Type B pancreatic cell (in vitro differentiated cells): Measurements from ENCODE around the gene PRKCA. TPM values are rescaled to one million over a fixed set of nuclear protein-coding genes. Genes with fewer than 3 reads are reported as not detected.

Experiments
- DNase-seq: peaks from one replicate; pipeline ENCODE4 v3.0.0; 2021; ENCODE audit warnings: mixed read lengths; ENCODE audit not compliant: unreplicated experiment; ENCODE audit errors: extremely low spot score
- H3K27ac Mint-ChIP-seq: 2 replicates; pipeline ENCODE4 v1.8.0; 2021; ENCODE audit warnings: mild to moderate bottlenecking, mixed read lengths
- H3K27me3 Mint-ChIP-seq: 2 replicates; pipeline ENCODE4 v1.8.0; 2021; ENCODE audit warnings: mixed read lengths
- H3K36me3 Mint-ChIP-seq: 2 replicates; pipeline ENCODE4 v1.8.0; 2021; ENCODE audit warnings: mixed read lengths
- H3K4me1 Mint-ChIP-seq: one replicate; pipeline ENCODE4 v1.8.0; 2021; ENCODE audit warnings: mixed read lengths; ENCODE audit not compliant: unreplicated experiment
- H3K4me3 Mint-ChIP-seq: 2 replicates; pipeline ENCODE4 v1.8.0; 2021; ENCODE audit warnings: mild to moderate bottlenecking, mixed read lengths
- H3K9me3 Mint-ChIP-seq: 2 replicates; pipeline ENCODE4 v1.8.0; 2021; ENCODE audit warnings: mixed read lengths
- CTCF ChIP-seq: fragments of 200-600 bp; sonication (generic); conservative IDR thresholded peaks from 2 replicates; pipeline ENCODE4 v1.5.0; 2021; ENCODE audit warnings: antibody characterized with exemption, mild to moderate bottlenecking
- total RNA-seq: library from RNA; stranded (reverse); gene quantifications from 2 replicates; pipeline ENCODE4 v1.2.1, GENCODE V29; 2021; ENCODE audit warnings: low replicate concordance

The PRKCA gene
- total RNA-seq, 1 donor from 2014 or later, result 16.1 TPM

GRCh38 chr17:66791347-66791746 lies 488.9 kb downstream of the PRKCA start:
- no peaks in the 10 kb centered on the region for H3K9me3 Mint-ChIP-seq
- no peaks in the 10 kb centered on the region for H3K27me3 Mint-ChIP-seq
- DNase-seq, result no peak
- no peaks in the 10 kb centered on the region for H3K36me3 Mint-ChIP-seq
- TF ChIP-seq CTCF, result no peak
- H3K27ac Mint-ChIP-seq, result no peak overlapping the region
- no peak overlapping the region for H3K4me3 Mint-ChIP-seq
- peaks cover 11% of the 10 kb centered on the region for H3K4me1 Mint-ChIP-seq

GRCh38 chr17:66793814-66794213 lies 491.4 kb downstream of the PRKCA start:
- peaks cover 11% of the 10 kb centered on the region for H3K4me1 Mint-ChIP-seq
- TF ChIP-seq CTCF, result no peak
- H3K9me3 Mint-ChIP-seq, result no peaks in the 10 kb centered on the region
- no peak overlapping the region for H3K27ac Mint-ChIP-seq
- no peak for DNase-seq
- no peak overlapping the region for H3K4me3 Mint-ChIP-seq
- H3K27me3 Mint-ChIP-seq, result no peaks in the 10 kb centered on the region
- no peaks in the 10 kb centered on the region for H3K36me3 Mint-ChIP-seq

GRCh38 chr17:66795486-66795885 lies 493.1 kb downstream of the PRKCA start:
- peaks cover 9% of the 10 kb centered on the region for H3K4me1 Mint-ChIP-seq
- TF ChIP-seq CTCF, result no peak
- no peaks in the 10 kb centered on the region for H3K27me3 Mint-ChIP-seq
- H3K9me3 Mint-ChIP-seq, result no peaks in the 10 kb centered on the region
- H3K27ac Mint-ChIP-seq, result no peak overlapping the region
- no peak overlapping the region for H3K4me3 Mint-ChIP-seq
- H3K36me3 Mint-ChIP-seq, result no peaks in the 10 kb centered on the region
- DNase-seq, result no peak

GRCh38 chr17:66799849-66800537 lies 497.6 kb downstream of the PRKCA start:
- TF ChIP-seq CTCF, result no peak
- no peaks in the 10 kb centered on the region for H3K9me3 Mint-ChIP-seq
- H3K36me3 Mint-ChIP-seq, result no peaks in the 10 kb centered on the region
- H3K27ac Mint-ChIP-seq, result no peak overlapping the region
- H3K4me3 Mint-ChIP-seq, result no peak overlapping the region
- no peaks in the 10 kb centered on the region for H3K27me3 Mint-ChIP-seq
- DNase-seq, result no peak
- no peaks in the 10 kb centered on the region for H3K4me1 Mint-ChIP-seq

- H3K9me3 Mint-ChIP-seq, result no peaks in the 10 kb centered on the region
- DNase-seq, result no peak
- H3K4me1 Mint-ChIP-seq, result peaks cover 6% of the 10 kb centered on the region
- no peak overlapping the region for H3K27ac Mint-ChIP-seq
- H3K36me3 Mint-ChIP-seq, result no peaks in the 10 kb centered on the region
- no peak overlapping the region for H3K4me3 Mint-ChIP-seq
- no peak for TF ChIP-seq CTCF
- no peaks in the 10 kb centered on the region for H3K27me3 Mint-ChIP-seq
These were observed 501.1 kb downstream of the PRKCA start for GRCh38 chr17:66803474-66803951.
